NOMO-1 (cell line): ENCODE results near the gene MYL1.

Experiments used
- DNase-seq, 2 experiments: peaks; one replicate each; lab custom pipeline; 2025; ENCODE audit not compliant: unreplicated experiment in 2 of 2; lab: John Stamatoyannopoulos, UW

Gene MYL1

DNA sequence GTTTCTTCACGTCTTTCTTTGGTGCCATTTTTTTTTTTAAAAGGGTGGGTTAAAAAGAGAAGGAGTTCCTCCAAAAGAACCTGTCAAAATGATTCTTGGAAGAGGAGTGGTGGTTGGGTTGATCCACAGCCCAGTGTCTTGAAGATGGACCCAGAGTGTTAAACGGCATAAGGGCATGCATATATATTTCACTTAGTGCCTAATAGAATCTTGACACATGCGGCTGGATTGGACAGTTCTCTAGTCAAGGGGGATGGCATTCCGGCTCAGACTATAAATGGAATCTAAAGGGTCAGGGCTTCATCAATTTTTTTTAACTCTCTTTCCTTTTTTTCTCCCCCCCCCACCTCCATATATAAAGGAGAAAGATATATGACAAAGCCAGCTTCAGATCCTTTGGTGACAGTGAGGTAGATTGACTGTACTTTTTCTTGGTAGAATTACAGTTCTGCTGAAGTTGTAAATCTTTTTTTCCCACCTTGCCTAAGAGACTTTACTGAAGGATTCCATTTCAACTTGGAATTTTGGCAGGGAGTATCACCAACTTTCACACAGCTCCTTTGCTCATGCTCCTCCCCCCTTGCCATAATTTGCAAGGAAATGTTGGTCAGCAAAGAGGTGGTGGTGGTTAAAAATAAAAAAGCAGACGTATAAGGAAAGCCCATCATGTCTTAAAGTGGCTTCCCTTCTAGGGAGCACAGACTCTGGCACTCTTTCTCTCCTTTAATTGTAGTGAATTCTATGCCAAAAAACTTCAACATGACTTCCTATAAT, at the start of gene MYL1:
Gene MYL1, minus strand, starts transcription at position 160 of the 774 bp plus-strand sequence. Its CDS starts 132 bp downstream, at position 28.
- no peak for DNase-seq

DNA sequence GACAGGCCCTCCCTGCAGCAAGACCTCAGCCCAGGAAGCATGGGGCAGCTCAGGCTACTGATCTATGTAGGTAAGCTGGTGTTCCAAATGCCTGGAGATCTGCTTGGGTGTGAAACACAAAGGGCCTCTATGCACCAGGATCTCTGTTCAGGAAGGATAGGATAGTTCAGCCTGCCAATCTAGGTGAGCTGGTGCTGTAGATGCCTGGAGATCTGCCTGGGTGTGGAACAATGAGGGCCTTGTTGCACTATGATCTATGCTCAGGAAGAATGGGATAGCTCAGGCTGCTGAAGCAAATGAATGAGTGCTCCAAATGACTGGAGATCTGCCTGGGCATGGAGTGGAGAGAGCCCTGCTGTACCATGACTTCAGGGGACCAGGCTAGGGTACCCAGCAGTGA, 48.9 kb upstream of the MYL1 start:
- DNase-seq: no peak

DNA sequence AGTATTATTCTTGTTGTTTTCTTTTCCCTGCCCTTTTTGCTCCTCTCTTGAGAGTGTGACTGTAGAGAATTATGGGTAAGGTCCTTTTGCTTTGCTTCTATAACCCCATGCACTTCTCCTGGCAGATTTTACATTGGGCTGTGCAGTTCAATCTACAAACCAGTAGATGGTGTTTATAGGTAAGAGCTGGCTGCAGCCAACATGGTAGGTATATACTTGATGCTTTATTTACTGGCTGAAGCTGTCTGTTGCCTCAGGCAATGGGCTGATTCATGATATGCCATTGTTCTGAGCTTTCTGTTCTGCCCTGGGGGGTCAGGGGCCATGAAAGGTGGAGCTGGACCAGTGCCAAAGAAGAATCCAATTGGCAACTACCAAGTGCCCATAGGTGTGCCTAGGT, 48.3 kb upstream of the MYL1 start:
- no peak for DNase-seq

DNA sequence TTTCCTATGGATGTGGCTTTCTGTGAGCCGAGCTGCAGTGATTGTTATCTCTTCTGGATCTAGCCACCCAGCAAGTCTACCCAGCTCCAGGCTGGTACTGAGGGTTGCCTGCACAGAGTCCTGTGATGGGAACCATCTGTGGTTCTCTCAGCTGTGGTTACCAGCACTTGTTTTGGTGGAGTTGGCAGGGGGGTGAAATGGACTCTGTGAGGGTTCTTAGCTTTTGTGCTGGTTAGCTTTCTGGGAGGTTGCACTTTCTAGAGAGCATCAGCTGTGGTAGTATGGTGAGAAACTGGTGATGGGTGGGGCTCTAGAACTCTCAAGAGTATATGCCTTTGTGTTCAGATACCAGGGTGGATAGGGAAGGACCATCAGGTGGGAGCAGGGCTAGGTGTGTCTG, 45.4 kb upstream of the MYL1 start:
- DNase-seq: no peak

DNA sequence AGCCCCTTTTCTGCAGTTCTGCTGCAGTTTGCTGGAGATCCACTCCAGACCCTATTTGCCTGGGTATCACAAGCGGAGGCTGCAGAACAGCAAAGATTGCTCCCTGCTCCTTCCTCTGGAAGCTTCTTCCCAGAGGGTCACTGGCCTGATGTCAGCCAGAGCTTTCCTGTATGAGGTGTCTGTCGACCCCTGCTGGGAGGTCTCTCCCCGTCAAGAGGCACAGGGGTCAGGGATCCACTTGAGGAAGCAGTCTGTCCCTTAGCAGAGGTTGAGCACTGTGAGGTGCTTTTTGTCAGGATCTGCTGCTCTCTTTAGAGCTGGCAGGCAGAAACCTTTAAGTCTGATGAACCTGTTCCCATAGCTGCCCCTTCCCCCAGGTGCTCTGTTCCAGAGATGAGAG, 42.0 kb upstream of the MYL1 start:
- DNase-seq: no peak

DNA sequence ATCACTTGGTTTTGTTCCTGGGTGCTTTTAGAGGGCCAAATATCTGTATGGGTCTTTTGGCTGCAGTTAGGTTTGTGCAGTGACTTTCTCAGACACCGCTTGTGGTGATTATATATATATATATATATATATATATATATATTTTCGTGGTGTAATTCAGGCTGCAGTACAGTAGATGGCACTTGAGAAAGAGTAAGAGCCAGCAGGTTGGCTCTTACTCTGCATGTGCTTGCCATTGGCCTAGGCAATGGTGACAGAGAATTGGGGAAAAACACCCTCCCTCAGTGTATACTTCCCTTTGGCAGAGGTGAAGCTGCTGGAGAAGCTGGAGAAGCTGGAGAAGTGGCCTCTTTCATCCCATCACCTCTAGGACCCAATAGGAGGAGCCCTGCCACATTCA, 22.2 kb upstream of the MYL1 start:
- DNase-seq: no peak

DNA sequence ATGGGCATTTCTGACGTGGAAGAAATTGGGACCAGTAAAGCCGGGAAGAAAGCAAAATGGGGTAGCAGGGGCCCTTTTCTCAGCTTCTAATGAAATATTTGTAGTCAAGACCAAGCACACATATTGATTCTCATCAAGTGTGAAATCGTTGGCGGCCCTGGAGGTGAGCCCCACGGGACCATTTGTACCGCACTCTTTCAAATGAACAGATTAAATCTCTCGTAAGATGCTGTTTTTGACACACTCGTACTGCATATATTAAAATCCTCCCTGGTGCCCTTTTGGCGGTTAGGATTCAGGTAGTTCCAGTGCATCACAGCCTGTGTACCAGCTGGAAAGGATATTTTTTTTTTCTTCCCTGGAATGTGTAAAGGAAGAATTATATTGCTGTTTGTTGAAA, 9.9 kb upstream of the MYL1 start:
- DNase-seq: no peak

DNA sequence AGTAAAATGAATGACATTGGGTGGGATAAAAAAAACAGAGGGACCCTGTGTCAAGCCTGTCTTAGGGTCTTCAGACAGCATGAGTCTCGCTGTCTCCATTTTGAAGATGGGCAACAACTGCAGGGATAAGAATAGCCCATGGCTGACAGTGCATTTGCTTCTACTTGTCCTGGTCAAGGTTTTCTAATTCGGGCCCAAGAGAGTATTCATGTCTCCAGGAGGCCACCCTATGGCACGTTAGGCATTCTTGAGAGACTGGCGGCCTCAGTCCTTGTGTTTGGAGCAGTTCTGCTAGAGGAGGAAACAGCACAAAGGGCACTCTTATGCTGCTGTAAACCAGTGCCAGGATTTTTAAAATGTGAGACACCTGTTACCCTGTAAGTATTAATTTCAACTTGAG, 9.5 kb upstream of the MYL1 start:
- DNase-seq: no peak

DNA sequence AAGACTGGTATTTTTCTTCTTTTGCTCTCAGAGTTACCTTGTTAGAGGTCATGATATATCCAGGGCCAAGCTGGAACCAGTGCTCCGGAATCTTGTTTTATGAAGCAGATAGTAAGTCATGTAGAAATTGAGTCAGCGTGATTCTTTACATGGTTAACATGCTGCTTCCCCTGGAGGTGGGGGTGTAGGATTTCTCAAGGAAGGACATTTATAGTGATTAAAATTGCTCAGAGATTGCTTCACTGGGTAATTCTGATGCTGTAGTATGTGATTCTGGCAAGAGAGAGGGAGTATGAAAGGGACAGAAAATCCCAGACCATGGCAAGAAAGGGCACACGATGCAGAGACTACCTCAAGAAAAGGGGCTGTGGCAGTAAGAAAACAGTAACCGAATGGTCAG, 8.0 kb upstream of the MYL1 start:
- no peak for DNase-seq

DNA sequence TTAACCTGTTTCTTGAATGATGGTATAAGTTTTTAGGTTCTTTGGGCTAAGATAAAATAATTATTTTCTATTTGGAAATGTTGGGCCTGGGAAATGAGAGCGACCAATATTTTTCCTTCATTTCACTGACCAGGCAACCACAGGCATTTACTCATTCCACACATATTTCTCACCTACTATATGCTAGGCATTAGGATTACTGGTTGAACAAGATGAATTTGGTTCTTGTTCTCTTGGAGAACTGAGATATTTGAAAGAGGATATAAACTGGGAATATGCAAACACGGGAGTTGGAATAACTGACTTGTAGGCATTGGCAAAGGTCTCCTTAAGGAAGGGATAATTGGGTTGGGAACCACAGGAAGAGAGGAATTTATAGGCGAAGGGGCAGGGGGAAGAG, 3.9 kb upstream of the MYL1 start:
- DNase-seq: no peak

DNA sequence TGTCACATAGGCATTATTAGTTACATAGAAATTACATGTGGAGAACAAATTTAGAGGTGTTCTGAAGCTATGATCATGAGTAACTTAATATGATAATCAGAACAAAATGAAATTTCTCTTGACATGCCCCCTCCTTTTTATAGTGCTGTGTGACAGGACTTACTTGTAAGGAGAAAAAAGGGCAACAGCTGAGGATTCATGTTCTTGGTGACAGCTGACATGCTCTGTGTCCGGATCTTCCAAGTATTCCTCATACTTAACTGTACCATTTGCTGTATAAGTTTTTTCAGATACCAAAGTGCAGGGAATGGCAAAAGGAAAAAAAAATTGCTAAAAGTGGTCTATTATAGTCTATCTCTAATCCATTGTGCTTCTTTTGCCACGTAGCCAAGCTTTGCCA, 3.5 kb upstream of the MYL1 start:
- DNase-seq: no peak

DNA sequence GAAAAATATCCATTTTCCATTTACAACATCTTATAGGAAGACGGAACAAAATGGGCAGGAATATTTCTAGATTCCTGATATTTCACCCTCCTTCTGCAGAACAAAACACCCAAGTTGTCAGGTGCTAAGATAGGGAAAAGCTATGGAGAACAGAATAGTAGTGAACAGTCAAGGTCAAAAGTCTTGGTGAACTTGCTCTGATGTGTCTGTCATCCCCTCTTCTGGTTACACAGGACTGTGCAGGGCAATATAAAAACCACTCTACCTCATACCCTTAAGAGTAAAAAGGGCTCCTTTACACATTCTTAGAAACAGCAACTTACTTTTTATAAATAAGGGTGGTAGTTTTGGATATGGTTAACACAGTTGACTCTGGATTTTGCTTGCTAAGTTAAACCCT, 4.4 kb downstream of the MYL1 start:
- DNase-seq: no peak

DNA sequence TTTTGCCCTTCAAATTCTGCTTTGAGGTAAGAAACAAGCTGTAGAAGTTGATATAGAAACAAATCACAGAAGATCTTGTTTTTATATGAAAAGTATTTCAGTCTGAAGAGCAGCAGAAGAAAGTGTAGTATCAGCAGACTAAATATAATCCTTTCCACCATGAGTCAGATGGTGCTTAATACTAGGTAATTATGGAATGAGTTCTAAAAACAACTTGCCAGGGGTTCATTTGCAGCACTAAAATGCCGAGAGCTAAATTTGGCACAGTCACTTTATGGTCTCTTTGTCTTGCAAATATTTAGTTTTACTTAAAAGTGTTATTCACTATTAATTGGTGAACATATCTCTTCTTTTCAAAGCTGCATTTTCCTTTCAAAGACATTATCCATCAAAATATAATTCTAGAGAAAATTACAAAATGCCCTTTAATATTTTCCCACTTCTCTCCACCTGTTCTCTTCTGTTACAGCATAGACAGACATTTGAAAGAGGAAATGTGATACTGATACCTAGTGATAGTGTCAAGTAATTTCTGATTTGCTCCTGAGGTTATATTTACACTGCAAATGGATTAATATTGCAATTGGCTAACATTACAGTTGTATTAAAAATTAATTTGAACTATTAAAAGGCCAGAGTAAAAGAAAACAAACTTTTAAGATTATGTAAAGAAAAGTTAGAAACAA, 5.3 kb downstream of the MYL1 start:
- no peak for DNase-seq

DNA sequence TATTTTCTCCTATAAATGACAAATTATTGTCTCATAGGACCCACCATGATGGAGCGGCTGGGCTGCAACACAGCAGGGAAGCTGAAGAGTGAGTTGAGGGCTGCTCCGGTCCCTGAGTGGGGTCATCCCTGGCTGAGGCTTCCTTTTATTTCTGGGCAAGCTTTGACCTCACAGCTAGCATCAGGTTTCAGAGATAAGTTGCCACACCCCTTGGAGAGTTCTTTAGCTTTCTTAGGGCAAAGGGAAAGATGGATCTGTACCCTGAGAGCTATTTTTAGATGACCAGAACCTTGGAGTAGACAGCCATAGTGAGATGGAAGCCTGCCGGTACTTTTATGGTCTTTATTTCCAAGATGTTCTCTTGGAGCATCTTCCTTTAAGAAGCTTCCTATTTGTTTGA, 11.5 kb downstream of the MYL1 start:
- DNase-seq: no peak

DNA sequence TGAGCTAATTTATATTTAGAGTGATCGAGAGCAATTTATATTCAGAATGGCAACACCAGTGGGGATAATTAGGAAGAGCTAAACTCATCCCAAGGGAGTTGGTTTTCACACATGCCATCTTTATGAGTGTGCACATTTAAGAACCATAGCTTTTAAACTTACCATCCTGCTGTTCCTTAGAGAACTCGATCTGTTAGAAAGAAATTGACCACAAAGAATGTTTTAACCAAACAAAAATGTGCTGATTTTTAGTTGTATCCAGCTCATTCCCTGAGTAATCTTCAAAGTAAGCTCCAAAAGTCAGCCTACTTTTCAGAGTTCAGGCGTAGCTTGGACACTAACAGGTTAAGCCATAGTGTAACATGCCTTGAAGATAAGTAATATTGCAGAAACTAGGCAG, 12.6 kb downstream of the MYL1 start:
- DNase-seq: no peak

DNA sequence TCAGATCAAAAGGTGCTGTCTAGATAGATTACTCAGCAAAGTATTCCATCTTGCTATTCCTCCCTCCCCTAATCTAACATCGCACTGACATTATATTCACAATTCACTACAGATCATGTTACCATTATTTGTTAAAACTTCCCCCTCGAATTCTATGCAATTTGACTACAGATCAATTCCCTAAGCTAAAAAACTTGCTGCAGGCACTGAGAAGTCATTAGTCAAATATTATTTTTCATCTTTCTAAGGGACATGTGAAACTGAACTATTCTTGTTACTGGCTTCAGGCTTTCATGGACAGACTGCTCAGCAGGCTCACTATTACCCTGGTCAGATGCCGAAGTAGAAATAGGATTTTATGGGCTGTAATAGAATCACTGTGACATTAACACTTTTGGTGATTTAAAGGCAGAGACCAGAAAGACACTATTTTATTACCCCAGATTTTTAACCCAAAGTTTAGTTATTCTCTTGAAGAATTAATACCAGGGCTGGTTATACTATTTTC, 15.1 kb downstream of the MYL1 start:
- no peak for DNase-seq

DNA sequence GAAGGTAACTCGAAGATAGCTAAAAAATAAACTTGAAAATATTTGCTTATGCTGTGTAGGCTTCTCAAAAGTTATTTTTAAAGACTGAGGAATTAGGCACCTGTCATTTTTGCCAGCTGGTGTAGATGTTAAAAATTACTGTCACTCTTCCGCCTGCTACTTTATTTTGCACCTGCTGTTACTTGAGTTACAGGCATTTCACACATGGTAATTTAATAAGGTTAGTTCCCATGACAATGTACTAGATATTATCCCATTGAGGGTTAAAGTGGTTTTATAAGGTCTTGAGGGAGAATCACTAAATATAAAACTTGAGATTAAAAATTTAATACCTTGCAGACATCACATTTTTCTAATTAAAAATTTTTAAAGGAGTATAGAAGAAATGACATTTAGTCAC, 26.6 kb downstream of the MYL1 start:
- no peak for DNase-seq

DNA sequence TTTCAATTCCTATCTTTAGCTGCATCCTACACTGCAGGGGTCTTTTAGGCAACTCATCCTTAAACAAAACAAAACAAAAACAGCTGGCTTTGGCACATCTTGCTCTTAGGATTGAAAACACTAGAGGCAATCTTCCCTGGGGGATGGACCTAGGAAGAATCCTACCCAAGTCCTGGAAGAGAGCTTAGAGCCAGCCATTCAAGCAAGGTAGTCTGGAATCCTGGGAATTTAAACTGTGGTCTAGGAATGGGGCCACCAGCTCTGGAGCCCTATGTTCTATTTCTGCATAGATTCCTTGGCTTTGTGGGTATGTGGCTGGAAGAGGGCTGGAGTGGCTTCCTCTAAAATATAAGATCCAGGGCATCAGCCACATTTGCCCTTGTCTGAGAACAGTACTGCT, 27.7 kb downstream of the MYL1 start:
- DNase-seq: no peak

DNA sequence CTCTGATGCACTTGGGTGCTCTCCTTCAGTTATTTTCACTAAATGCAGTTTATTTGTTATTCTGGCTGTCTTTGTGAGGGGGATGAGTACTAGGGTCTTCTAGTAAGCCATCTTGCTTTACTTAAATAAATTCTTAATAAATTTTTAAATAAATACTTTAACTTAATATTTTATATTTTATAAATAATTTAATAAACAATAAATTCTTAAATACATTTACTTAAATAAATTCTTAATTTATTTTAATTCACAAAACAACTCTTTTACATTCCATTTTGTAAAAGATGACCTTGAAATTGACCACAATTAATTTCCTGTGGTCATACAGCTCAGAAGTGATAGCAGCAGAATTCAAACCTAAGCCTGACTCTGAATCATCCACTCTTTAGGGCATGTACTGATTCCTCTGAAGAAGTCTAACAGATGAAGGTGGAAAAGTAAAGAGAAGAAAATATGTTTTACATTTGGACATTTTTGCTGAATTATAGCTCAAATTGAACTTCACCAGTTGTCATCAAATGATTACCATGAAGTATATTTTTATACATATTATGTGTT, 28.8 kb downstream of the MYL1 start:
- DNase-seq: no peak

DNA sequence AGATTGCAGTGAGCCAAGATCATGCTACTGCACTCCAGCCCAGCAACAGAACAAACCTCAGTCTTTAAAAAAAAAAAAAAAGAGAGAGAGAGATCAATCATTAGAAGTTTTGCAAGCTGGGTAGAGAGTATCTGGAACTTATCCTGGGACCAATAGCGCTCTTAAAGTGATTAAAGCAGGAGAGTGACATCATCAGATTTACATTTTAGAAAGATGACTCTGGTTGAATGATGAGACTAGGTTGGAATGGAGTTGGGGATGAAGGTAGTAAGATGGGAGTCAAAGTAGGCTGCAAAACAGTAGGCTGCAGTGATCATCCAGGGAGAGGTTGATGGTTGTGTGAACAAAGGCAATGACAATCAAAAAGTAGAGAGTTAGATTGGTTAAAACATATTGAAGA, 37.8 kb downstream of the MYL1 start:
- no peak for DNase-seq

DNA sequence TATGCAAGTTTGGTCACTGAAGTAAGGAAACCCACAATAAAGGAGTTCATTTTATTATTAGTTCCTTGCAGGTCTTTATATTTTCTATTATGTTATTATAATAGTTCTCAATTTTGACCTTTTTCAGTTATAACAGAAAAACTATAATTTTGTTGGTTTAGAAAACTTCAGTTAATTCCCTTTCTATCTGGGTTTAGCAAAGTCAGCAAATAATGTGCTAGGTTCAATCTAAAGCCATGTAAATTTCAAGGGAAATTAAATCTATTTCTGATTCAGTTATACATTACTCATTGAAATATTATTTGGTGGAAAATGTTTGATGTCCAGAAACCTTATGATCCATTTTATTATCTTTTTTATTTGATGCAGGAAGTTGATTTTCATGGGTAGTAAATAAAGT, 43.7 kb downstream of the MYL1 start:
- DNase-seq: no peak

DNA sequence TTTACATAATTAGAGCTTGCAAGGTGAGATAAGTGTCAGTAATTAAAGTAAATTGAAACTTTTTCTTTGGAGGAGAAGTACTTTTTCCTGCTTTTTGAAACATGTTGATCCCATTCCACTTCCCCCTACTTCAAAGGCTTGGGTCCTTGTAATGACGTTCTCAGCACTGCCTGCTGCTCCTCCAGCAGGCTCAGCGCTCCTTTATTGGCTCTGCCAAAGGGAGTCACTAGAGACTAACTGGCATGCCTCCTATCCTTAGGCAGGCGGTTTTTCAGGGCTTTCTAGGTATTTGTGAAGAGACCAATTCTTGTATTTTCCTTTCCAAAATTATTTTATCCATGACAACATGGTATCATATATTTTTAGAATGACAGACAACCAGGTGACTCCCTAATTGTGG, 45.8 kb downstream of the MYL1 start:
- DNase-seq: no peak
